ENCODE measurements around the gene CDC34.

Gene CDC34

GRCh38 chr19:524062-524674, 7.4 kb upstream of the CDC34 start:
- TF ChIP-seq CTCF (IDR thresholded peaks at IDR 0.05; ENCODE audit: insufficient read depth, low read depth, low read length, missing control alignments): no peak
- no peak overlapping the region for H3K4me3 ChIP-seq (ENCODE audit: low read length)
- DNase-seq (ENCODE audit: low read depth): no peak

- H3K4me3 ChIP-seq (ENCODE audit: low read length): no peak overlapping the region
- DNase-seq (ENCODE audit: low read depth): no peak
- no peak for TF ChIP-seq CTCF (IDR thresholded peaks at IDR 0.05; ENCODE audit: insufficient read depth, low read depth, low read length, missing control alignments)
Measured at GRCh38 chr19:525029-525428, 6.5 kb upstream of the CDC34 start.

DNA sequence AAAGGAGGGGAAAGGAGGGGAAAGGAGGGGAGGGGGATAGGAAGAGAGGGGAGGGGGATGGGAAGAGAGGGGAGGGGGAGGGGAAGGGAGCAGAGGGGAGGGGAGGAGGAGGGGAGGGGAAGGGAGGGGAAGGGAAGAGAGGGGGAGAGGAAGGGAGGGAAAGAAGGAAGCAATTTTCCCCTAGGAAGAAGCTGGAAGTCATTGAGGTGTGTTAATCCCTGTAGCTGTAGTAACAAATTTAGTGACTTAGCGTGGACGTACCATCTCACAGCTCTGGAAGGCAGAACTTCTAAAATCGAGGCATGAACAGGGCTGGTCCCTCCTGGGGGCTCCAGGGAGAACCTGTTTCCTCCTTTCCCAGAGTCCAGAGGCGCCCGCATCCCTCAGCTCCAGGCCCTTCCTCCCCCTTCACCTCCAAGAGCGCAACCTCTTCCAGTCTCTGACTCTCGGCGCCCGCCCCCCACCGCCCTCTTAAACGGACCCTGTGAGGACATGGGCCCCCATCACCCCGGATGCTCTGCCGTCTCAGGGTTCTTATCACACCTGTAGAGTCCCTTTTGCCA, 5.6 kb upstream of the CDC34 start:
- no peak overlapping the region for H3K4me3 ChIP-seq (ENCODE audit: low read length)
- no peak for TF ChIP-seq CTCF (IDR thresholded peaks at IDR 0.05; ENCODE audit: insufficient read depth, low read depth, low read length, missing control alignments)
- DNase-seq (ENCODE audit: low read depth): no peak

DNA sequence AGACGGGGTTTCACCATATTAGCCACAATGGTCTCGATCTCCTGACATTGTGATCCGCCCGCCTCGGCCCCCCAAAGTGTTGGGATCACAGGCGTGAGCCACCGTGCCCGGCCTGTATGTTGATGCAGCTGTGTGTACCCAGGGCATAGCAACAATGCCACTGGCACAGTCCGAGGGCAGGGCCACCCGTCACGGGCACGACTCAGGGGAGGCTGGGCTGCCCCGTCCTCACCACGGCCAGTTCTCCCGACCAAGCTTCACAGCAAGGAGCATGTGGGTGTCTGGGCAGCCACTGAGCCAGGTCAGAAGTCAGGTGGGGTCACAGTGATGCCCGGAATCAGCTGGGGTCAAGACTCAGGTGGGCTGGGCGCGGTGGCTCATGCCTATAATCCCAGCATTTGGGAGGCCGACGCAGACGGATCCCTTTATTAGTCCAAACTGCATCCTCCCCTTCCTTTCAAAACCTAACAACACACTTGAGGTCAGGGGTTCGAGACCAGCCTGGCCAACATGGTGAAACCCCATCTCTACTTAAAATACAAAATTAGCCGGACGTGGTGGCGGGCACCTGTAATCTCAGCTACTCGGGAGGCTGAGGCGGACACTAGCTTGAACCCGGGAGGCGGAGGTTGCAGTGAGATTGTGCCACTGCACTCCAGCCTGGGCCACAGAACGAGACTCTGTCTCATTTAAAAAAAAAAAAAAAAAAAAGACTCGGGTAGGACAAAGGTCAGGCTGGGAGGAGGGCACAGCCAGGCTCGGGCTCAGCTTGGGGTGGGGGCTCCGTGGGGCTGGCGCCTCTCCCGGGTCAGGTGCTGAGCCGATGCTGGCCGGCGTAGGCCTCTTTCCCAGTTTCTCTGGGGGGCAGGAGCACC, 1.2 kb upstream of the CDC34 start:
- no peak for DNase-seq (ENCODE audit: low read depth)
- TF ChIP-seq CTCF (IDR thresholded peaks at IDR 0.05; ENCODE audit: insufficient read depth, low read depth, low read length, missing control alignments): no peak
- H3K4me3 ChIP-seq (ENCODE audit: low read length): peak overlapping the region; percentile 64

GRCh38 chr19:531009-531752, 379 bp upstream of the CDC34 start:
- peak overlapping the region; percentile 64 for H3K4me3 ChIP-seq (ENCODE audit: low read length)
- DNase-seq (ENCODE audit: low read depth): peak; percentile 82
- TF ChIP-seq CTCF (IDR thresholded peaks at IDR 0.05; ENCODE audit: insufficient read depth, low read depth, low read length, missing control alignments): no peak

DNA sequence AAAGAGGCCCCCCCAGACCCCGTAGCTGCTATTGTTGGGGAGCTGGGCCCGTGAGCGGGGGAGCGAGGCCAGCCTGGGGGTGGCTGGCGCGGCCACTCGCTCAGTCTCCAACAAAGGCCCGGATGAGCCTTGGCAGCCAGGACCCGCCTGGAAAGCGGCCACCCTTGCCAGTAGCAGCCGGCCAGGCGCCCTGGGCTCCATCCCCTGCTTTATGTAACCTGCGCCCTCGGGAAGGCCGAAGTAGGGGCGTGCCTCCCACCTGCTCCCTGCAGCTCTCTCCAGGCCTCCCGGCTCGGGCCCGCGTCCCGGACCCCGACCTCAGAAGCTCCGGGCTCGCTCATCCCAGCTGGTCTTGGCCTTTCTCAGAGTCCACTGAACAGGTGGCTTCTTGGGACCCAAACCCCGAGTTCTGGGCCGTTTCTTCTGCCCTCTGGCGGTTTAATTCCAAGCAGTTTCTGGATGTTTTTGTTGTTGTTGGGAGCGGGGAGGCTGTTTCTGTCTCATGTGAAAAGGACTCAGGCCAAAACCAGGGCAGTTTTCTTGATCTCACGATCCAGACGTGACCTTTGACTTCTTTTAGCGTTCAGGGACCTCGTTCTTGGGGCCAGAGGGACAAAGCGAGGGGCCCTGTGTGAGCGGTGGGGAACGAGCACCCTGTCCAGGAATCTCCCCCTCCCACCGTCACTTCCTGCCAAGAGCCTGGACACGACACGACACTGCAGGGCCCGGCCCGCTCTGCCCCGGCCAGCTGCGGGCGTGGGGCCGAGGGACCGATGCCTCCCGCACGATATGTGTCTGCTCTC, 1.2 kb downstream of the CDC34 start:
- TF ChIP-seq CTCF (IDR thresholded peaks at IDR 0.05; ENCODE audit: insufficient read depth, low read depth, low read length, missing control alignments): peak; percentile 50
- H3K4me3 ChIP-seq (ENCODE audit: low read length): peak overlapping the region; percentile 82
- peak; percentile 55 for DNase-seq (ENCODE audit: low read depth)
